ENCODE measurements around the gene KCNJ14. TPM values are rescaled to one million over a fixed set of nuclear protein-coding genes. Genes with fewer than 3 reads are reported as not detected.

Gene KCNJ14
- total and polyA plus RNA-seq, 2 of the 8 experiments (the other 6 are each of a cell fraction or from before 2014, with no cell fraction given), result 0.45 to 0.89 TPM

DNA sequence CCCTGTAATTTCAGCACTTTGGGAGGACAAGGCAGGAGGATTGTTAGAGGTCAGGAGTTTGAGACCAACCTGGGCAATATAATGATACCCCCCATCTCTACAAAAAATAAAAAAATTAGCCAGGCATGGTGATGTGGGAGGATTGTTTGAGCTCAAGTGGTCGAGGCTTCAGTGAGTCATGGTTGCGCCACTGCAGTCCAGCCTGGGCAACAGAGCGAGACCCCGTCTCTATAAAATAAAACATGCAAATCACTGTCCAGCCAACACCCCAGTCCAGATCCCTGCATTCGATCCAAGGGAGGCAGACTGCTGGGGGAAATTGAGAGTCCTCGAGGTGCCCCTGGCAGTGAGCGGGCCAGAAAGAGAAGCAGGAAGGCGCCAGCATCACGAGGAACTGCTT lies 20.8 kb downstream of the KCNJ14 start:
- Histone ChIP-seq H3K14ac (ENCODE audit: insufficient read length) (no peak overlapping the region), H3K36me3 (ENCODE audit: control insufficient read depth in 2 of 4, insufficient read depth in 4 of 4, low read length in 3 of 4) (peaks cover 34 to 77% (median 64%) of the 10 kb centered on the region in 4 experiments), H2AK5ac (ENCODE audit: low read depth, low read length) (no peak overlapping the region), H2BK20ac (ENCODE audit: low read length) (no peak overlapping the region), H2BK12ac (ENCODE audit: low read depth, low read length) (no peak overlapping the region), H2AFZ (ENCODE audit: low read length) (no peak overlapping the region), H3K18ac (ENCODE audit: extremely low read depth, low read length) (no peak overlapping the region), H4K91ac (replicated peaks; ENCODE audit: insufficient read length, low read length) (no peak overlapping the region), H3K23me2 (ENCODE audit: low read depth, low read length) (peaks cover 2% of the 10 kb centered on the region; the same call in 1 of the 2 replicates), H3K23ac (ENCODE audit: insufficient read length) (no peak overlapping the region), H3K4me2 (ENCODE audit: insufficient read depth in 1 of 2, low read depth in 2 of 2, low read length in 2 of 2) (no peak overlapping the region), H2BK120ac (replicated peaks; ENCODE audit: low read depth, low read length) (no peak overlapping the region), H2BK5ac (ENCODE audit: low read depth, low read length) (no peak overlapping the region), H3K27ac (ENCODE audit: low read depth, low read length) (no peak overlapping the region), H3K4me3 (ENCODE audit: extremely low read depth in 1 of 4, insufficient read depth in 2 of 4, low read depth in 3 of 4, low read length in 4 of 4) (no peak overlapping the region), H3K27me3 (replicated peaks in 1 of 4; ENCODE audit: control insufficient read depth in 3 of 4, extremely low read depth in 1 of 4, insufficient read depth in 3 of 4, low read length in 3 of 4) (no peaks in the 10 kb centered on the region), H4K5ac (ENCODE audit: insufficient read length, low read depth, low read length) (no peak overlapping the region), H3K79me2 (ENCODE audit: control insufficient read depth in 1 of 2, insufficient read depth in 2 of 2, low read length in 2 of 2) (no peaks in the 10 kb centered on the region), H3K4me1 (replicated peaks in 1 of 4; ENCODE audit: control insufficient read depth in 3 of 4, insufficient read depth in 4 of 4, low read length in 3 of 4) (0 out of 7 replicates have a peak, but pooled peaks cover 0 to 3% (median 0%) of the 10 kb centered on the region in 4 experiments), H3K79me1 (ENCODE audit: low read depth, low read length) (no peaks in the 10 kb centered on the region; the same call in 1 of the 2 replicates), H2BK15ac (ENCODE audit: low read length) (no peak overlapping the region), H3K56ac (replicated peaks; ENCODE audit: insufficient read length, low read depth, low read length) (no peak overlapping the region), H4K8ac (ENCODE audit: extremely low read depth, insufficient read depth, low read length) (no peak overlapping the region), H3K9me3 (ENCODE audit: insufficient read depth in 2 of 2, low read depth in 1 of 2, low read length in 1 of 2) (no peaks in the 10 kb centered on the region), H4K20me1 (replicated peaks in 1 of 2; ENCODE audit: control insufficient read depth in 1 of 2, insufficient read depth in 2 of 2, low read length in 2 of 2) (peaks cover 15% of the 10 kb centered on the region in 2 experiments), H3K4ac (replicated peaks; ENCODE audit: insufficient read length, low read depth, low read length) (no peak overlapping the region), H3K9ac (replicated peaks in 1 of 4; ENCODE audit: extremely low read depth in 1 of 4, low read depth in 3 of 4, low read length in 3 of 4) (no peak overlapping the region)
- CTCF ChIA-PET (ENCODE audit: partially characterized antibody), result interaction anchor here (1.1 to 1.7 kb wide), 2 partner anchors 13 to 30 kb away, joined by 3 to 11 read pairs; partner anchors contain the start of gene GRWD1
- 96% methylated on average over 9 of the region's 9 CpGs; no CpG with 5 or more reads in 1 of the 2 experiments for WGBS, 2 experiments (ENCODE audit: extremely low coverage in 1 of 2, insufficient coverage in 1 of 2, insufficient read length in 1 of 2, insufficient replicate concordance in 2 of 2, low coverage in 1 of 2, low lambda C conversion rate in 2 of 2, missing lambda C conversion rate in 1 of 2)
- POLR2A ChIA-PET (ENCODE audit: partially characterized antibody), result interaction anchor here (0.5 to 11.4 kb wide), 4 partner anchors 16 to 272 kb away, joined by 3 to 176 read pairs (median 10); no protein-coding TSS in a partner anchor
- DNase-seq (ENCODE audit: low read depth in 1 of 2, low spot score in 2 of 2), result no peak
- FAIRE-seq, result no peak
- TF ChIP-seq EGR1 (IDR thresholded peaks at IDR 0.05; ENCODE audit: borderline replicate concordance, low read depth, low read length), result no peak
- no peak for TF ChIP-seq CBX8 (IDR thresholded peaks at IDR 0.05; ENCODE audit: borderline replicate concordance, low read depth, low read length)
- TF ChIP-seq, protein P1, sequence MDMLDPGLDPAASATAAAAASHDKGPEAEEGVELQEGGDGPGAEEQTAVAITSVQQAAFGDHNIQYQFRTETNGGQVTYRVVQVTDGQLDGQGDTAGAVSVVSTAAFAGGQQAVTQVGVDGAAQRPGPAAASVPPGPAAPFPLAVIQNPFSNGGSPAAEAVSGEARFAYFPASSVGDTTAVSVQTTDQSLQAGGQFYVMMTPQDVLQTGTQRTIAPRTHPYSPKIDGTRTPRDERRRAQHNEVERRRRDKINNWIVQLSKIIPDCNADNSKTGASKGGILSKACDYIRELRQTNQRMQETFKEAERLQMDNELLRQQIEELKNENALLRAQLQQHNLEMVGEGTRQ (IDR thresholded peaks at IDR 0.05; ENCODE audit: low read length), result no peak
- no peak for TF ChIP-seq RNF2 (IDR thresholded peaks at IDR 0.05; ENCODE audit: borderline replicate concordance, low read depth, low read length, missing control alignments, poor library complexity, severe bottlenecking)
- no peak for TF ChIP-seq NANOG (IDR thresholded peaks at IDR 0.05; ENCODE audit: insufficient read depth, low read depth, low read length, poor library complexity, severe bottlenecking)
- no peak for TF ChIP-seq SUZ12 (IDR thresholded peaks at IDR 0.05; ENCODE audit: low read length)
- no peak for TF ChIP-seq EZH2 (IDR thresholded peaks at IDR 0.05; ENCODE audit: low read depth, low read length, severe bottlenecking)
- TF ChIP-seq TEAD4 (IDR thresholded peaks at IDR 0.05; ENCODE audit: low read depth, low read length), result no peak
- TF ChIP-seq, protein P2, sequence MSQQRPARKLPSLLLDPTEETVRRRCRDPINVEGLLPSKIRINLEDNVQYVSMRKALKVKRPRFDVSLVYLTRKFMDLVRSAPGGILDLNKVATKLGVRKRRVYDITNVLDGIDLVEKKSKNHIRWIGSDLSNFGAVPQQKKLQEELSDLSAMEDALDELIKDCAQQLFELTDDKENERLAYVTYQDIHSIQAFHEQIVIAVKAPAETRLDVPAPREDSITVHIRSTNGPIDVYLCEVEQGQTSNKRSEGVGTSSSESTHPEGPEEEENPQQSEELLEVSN (IDR thresholded peaks at IDR 0.05), result no peak
- TF ChIP-seq SP1 (IDR thresholded peaks at IDR 0.05; ENCODE audit: low read depth, low read length), result no peak
- TF ChIP-seq SIRT6 (IDR thresholded peaks at IDR 0.05; ENCODE audit: low read length), result no peak
- no peak for TF ChIP-seq BRCA1 (IDR thresholded peaks at IDR 0.05; ENCODE audit: low read depth, low read length)

Measured in H1 (cell line).